HG03457 (cell line): ENCODE measurements around the gene TFF3.

Experiments used
- ATAC-seq: cut with Tn5 transposase; IDR thresholded peaks from one replicate; pipeline ENCODE4 v1.9.1; 2021; ENCODE audit warnings: moderate number of reproducible peaks; ENCODE audit not compliant: unreplicated experiment

TFF3 gene, protein sequence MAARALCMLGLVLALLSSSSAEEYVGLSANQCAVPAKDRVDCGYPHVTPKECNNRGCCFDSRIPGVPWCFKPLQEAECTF

DNA sequence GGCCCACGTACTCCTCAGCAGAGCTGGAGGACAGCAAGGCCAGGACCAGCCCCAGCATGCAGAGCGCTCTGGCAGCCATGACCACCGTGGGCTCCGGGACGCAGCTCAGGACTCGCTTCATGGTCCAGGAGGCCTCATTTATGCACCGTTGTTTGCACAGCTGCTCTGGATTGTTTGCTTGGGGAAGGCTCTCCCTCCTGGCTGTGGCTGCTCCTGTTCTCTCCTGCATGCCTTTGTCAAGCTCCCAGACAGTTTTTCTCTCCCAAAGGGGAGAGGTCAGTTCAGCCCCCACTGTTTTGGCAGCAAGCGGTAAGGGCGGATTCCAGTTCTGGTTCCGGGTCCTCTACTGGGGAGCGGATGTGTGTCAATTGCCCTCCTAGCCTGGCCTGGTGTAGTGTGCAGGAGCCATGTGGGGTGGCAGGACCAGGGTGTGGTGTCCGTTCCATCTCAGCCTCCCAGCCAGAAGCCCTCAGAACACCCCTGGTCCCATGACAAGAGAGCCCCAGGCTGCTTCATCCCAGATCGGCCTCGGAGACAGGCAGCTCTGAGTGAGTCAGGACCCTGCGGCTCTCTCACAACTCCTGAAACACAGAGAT is at the start of gene TFF3:
Gene TFF3 (minus strand): TSS at position 114 of the 596 bp plus-strand sequence. CDS start 35 bp downstream, at position 79.
- ATAC-seq: no peak

DNA sequence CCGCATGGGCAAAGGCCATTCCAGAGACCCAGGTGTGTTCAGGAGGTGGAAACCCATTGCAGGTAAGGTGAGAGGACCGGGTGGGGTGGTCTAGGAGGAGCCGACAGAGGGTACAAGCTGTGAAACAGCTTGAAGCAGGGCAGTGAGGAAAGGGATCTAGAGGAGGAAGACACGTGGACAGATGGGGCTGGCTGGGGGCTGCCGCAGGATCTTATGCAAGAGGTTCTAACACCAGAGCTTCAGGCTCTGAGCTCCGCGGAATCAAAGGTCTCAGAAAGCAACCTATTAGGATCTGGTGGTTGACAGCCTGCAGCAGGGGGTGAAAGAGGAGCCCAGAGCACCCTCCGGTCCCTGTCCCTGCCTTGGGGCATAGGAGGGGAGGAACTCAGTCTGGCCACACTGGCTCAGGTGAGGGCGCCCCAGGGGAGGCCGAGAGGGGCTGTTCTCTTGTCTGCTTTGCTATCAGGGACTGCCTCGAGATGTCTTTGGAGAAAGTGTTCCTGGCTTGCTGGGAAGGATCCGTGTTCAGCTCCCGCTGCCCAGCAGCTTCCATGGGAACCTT is 49.2 kb upstream of the TFF3 start:
- ATAC-seq: no peak

DNA sequence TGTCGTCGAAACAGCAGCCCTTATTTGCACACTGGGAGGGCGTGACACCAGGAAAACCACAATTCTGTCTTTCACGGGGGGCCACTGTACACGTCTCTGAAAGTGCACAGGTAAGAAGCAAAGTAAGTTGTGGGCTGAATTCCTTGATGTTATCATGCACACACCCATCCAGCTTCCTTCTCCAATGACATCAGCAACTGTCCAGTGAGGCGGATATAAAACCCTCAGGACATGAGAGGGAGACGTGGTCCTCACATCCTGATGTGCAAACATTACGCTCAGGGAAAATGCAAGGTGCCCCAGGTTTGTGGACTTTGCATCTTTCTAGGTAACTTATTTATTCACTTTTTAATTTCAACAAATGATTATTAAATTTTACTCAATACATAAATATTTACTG is 48.1 kb upstream of the TFF3 start:
- no peak for ATAC-seq

DNA sequence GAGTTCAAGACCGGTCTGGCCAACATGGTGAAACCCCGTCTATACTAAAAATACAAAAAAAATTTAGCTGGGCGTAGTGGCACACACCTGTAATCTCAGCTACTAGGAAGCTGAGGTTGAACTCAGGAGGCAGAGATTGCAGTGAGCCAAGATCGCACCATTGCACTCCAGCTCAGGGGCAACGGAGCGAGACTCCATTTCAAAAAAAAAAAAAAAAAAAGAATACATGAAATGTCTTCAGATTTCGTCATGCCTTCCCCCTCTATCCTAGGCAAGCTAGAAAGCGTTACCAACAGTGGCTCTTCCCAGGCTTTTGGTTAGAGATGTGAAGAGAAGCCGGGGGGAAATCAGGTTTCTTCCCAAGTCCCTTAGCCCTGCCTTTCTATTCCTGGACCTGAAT is 47.5 kb upstream of the TFF3 start:
- no peak for ATAC-seq

DNA sequence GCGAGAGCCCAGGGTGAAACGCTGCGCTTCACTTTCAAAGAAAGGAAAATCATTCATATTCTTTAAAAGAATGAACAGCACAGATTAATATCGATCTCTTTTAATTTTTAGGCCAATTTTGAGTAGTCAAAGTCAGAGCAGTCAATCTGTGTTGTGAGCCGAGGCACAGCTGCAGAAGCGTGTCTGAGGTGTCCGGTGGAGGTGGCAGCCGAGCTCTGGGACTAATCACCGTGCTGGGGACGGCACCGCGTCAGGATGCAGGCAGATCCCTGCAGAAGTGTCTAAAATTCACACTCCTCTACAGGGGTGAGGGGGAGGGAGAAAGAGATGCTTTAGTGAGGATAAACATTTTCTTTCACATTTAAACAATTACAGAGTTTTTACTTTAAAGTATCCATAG is 47.0 kb upstream of the TFF3 start:
- no peak for ATAC-seq

DNA sequence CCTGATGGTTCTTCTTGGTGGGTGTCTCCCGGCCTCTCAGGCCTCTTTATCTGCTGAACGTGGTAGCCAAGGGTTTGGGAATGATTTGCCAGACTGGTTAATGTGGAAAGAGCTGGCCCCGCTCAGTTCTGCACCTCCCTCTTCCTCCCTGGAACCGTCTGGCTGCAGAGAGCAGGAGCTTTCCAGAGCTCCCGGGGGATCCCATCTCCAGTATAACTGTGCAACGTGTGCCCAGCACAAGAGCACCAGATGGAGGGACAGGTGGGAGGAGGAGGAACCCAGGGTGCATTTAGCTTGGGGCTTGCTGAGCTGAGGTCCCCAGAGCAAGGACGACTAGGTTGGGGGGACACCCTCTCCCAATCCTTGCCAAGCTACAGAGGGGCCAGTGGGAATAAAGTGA is 46.1 kb upstream of the TFF3 start:
- no peak for ATAC-seq

DNA sequence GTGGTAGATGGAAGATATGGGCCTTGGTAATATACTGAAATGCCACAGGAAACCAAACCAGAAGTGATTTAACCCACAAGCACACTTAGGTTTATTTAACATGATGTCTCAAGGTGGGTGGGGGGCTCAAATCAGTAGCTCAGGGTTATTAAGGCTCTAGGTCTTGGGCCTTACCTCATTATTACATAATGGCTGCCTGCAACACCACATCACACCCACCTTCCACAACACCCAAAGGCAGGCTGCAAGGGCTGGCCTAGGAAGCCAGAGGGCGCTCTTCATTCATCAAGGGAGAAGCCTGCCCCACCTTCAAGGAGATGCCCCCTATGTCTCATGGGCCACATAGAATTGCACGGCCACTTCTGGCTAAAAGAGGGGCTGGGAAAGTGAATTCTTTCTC is 45.1 kb upstream of the TFF3 start:
- no peak for ATAC-seq

DNA sequence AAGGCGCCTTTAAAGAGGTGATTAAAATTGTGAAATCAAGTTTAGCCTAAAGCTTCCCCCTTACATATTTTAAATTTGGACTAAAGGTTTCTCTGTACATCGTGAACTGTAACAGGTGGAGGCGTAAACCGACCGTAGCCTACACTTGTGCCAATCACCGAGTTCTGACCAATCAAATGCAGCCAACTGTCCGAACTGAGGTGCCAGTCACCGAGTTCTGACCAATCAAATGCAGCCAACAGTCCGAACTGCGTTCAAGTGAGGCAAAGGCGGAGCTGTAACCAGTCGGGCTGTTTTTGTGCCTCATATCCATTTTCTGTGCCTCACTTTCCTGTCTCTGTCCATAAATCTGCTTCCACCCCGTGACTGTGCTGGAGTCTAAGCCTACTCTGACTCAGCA is 43.7 kb upstream of the TFF3 start:
- ATAC-seq: no peak

DNA sequence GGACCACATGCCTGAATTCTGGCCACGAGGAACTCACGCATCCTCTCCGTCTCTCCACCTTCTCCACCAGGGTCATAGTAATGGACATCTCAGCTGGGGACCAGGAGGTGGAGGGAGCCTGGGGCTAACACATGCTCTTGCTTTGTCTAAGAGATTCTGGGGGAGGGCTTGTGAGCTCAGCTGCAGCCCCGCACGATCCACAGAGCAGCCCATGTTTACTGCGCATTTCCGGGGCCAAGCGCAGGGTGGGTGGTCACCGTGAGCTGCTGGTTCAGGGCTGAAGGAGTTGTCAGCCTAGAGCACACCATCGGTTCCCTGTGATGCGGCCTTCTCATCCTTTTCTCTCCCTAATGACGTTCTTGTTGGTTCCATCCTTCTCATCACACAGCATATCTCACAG is 43.1 kb upstream of the TFF3 start:
- ATAC-seq: no peak

DNA sequence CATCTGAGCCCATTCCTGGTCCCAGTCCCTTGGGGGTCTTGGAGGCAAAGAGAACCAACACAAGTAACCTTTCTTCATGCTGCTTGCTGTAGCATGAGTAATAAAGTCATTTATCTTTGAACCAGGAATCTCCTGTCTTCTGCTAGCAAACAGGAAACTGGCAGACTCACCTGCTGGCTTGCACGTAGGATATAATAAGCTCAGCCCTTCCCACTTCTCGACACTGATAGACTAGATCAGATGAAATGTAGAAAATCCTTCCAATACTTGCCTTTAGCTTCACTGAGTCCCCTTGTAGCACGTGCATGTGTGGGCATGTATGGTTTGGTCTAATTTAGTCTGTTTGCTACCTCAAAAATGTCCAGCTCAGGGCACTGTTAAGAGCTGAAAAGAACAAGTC is 42.1 kb upstream of the TFF3 start:
- no peak for ATAC-seq

DNA sequence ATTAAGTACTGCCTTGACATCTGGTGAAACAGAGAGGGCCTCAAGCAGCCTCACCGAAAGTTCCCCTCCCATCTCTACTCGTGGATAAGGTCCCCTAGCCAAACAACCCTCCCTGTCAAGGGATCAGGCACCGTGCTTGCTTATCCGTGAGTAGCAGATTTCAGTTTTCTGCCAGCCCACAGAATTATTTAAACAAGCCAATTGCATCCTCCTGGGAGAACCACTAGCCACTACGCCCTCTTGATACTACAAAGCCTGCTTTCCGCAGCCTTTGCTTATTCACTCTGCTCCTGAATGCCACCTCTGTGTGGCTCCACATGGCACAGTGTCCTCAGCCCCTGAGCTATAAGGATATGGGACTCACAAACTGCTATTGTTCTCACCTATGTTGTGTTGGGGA is 41.4 kb upstream of the TFF3 start:
- no peak for ATAC-seq

DNA sequence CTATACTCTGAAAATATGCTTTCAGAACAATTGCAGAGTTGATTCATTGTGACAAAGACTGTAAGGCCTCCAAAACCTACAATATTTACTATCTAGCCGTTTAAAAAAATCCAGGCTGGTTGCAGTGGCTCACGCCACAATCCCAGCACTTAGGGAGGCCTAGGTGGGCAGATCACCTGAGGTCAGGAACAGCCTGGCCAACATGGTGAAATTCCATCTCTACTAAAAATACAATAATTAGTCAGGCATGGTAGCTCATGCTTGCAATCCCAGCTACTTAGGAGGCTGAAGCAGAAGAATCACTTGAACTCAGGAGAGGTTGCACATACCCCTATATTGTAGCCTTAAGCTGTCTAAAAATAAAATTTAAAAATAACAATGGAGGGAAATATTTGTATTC is 40.8 kb upstream of the TFF3 start:
- ATAC-seq: no peak

DNA sequence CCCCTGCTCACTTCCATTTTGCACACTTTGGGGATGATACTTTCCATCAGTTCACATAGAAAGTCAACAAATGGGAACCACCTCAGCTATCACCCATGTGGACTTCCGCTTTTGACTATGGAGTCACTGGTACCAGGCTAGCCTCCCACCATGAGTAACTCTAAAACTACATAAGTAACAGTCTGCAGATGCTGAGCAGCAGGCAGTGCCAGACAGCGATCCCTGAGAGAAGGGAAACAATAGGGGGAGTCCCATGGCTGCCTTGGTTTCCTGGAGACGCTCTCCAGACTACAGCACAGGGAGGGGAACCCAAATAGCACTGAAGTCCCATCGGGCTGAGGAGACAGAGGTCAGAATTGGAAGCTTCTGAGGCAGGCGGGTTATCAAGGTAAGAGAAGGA is 38.4 kb upstream of the TFF3 start:
- ATAC-seq: no peak

DNA sequence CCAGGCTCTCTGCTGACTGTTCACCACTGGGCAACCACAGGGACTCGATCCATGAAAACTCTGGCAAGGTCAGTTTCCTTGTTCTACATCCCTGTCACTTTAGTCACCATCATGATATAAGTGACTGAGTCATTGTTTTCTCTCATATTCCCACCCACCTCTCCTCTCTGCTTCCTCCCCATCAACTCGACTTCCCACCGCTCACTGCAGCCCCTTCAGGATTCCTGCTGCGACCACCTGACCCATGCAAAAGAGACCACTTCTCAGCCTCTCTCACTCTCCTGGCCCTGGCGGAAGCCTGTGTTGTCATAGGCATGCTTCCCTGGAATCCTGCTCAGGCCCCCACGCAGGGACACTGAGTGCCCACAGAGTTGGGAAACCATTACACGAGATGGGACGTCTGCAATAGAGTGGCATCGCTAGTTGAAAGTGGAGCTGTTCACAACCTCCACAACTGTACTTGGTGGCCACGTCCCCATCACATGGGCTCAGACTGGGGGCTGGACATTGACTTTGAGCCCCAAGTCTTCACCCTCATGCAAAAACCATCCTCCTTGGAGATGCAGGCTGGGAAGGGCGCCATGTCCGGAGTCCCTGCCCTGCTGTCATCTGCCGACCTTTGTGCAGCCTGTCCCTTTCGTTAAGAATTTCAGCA is 37.4 kb upstream of the TFF3 start:
- no peak for ATAC-seq

DNA sequence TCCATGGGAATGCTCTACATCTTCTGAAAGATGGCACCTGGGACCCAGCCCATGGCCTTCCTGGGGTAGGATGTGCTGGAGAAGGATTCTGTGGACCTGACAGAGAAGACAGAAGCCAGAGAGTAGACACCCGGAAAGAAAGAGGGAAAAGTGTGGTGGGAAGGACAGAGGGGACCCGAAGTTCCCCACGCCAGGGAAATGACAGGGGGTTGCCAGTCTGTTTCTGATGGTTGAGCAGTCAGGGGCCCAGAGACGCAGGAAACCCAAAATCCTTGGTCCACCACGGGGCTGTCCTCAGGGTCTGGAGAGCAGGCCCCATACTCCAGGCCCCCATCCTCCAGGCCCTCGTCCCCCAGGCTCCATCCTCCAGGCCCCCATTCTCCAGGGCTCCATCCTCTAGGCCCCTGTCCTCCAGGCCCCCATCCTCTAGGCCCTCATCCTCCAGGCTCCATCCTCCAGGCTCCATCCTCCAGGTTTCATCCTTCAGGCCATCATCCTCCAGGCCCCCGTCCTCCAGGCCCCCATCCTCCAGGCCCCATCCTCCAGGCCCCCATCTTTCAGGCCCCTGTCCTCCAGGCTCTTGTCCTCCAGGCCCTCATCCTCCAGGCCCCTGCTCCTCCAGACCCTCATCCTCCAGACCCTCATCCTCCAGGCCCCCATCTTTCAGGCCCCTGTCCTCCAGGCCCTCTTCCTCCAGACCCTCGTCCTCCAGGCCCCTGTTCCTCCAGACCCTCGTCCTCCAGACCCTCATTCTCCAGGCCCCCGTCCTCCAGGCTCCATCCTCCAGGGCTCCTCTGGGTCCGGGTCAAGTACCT is 36.6 kb upstream of the TFF3 start:
- no peak for ATAC-seq

DNA sequence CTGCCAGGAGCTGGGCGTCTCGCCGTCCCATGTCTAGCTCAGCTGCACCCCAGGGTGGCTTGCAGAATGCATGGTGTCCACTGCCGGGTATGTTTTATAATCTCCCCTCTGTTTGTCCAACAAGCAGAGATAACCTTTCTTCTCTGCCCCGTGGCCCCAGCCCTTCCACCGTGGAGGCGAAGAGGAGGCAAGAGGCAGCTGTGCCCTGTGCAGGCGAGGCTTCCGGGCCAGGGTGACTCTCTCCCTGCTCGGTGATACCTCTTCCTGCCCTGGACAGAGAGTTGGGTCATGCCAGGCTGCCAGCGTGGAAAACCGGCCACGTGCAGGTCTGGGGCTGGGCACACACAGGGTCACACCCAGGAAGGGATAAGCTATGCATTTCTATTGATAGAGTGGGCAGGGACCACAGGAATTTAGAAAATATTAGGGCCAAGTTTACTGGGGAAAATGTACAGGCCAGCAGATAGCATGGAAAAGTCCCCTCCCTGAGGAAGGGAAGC is 35.8 kb upstream of the TFF3 start, which contains the start of gene TFF2:
Gene TFF2 (minus strand): TSS at position 68 of the 500 bp plus-strand sequence. CDS start 37 bp downstream, at position 31.
- no peak for ATAC-seq

DNA sequence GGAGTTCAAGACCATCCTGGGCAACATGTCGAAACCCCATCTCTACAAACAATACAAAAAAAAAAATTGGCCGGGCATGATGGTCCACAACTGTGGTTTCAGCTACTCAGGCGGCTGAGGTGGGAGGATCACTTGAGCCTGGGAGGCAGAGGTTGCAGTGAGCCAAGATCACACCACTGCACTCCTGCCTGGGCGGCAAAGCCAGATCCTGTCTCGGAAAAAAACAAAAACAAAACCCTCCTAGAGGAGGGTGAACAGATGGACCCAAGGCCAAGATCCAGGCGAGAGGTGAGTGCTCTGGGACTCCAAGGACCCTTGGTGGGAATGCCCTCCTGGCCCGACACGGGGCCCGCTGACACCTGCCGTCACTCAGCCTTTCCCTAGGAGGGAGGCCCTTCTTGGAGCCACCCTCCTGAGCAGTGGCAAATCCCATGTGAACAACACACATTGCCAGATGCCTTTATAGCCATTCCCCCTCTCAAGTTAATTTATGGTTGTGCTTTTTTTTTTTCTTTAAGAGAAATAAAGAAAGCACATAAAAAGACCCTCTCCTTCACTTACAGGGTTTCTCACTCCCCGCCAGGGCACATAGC is 35.2 kb upstream of the TFF3 start:
- no peak for ATAC-seq

DNA sequence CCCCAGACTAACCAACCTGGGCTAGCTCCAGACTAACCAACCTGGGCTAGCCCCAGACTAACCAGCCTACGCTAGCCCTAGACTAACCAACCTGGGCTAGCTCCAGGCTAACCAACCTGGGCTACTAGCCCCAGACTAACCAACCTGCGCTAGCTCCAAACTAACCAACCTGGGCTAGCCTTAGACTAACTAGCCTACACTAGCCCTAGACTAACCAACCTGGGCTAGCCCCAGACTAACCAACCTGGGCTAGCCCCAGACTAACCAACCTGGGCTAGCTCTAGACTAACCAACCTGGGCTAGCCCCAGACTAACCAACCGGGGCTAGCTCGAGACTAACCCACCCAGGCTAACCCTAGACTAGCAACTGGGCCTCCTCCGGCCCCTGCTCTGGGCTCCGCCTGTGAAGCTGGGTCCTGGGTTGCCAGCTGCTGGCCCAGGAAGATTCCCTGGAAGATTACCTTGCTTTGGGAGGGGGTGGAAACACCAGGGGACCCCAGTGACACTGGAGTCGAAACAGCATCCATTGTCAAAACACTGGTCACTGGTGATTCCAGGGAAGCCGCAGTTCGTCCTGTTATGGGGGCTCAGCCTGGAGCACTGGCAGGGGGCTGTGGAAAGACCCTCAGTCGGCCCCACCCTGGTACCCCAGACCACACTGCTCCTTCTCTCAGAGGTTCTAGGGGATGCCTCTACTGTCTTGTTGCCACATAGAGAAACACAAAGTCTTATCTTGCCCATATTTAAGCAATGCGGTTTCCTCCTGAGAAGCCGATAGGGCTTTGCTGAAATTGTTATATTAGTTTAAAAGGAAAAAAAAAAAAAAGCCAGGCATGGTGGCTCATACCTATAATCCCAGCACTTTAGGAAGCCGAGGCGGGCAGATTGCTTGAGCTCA is 34.5 kb upstream of the TFF3 start:
- ATAC-seq: no peak

DNA sequence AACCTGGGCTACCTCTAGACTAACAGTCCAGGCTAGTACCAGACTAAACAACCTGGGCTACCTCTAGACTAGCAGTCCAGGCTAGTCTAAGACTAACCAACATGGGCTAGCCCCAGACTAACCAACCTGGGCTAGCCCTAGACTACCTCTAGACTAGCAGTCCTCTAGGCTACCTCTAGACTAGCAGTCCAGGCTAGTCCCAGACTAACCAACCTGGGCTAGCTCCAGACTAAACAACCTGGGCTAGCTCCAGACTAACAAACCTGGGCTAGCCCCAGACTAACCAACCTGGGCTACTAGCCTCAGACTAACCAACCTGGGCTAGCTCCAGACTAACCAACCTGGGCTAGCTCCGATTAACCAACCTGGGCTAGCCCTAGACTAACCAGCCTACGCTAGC is 33.6 kb upstream of the TFF3 start:
- ATAC-seq: no peak
